ENCODE results near the gene TUBB6.
A peak's percentile ranks its signal among the peaks of the same experiment; 100 is the strongest.

Gene TUBB6

DNA sequence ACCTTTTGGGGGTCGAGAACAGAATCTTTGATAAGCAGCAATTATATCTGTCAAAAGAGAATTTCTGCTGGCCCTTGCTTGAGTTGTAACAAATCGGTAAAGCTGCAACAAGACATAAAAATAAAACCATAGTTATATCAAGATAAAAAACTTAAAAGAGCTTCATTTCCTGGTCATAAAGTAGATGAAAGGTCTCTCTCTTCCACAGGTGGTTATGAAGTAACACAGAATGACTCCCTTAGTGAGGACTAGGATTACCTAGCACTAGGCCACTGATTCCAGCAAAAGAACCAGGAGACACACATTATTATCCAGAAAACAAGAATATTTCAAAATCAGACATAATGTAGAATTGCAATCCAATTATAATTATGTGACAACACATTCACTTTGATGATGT is 63.5 kb downstream of the TUBB6 start:
- Histone ChIP-seq H3K4me1 (ENCODE audit: control insufficient read depth, insufficient read depth, low read length) (peaks cover 16% of the 10 kb centered on the region), H3K36me3 (ENCODE audit: control insufficient read depth in 2 of 2, insufficient read depth in 1 of 2, low read length in 2 of 2) (peaks cover 28 to 34% of the 10 kb centered on the region in 2 experiments), H3K27ac (ENCODE audit: extremely low read depth, low read depth, low read length) (no peak overlapping the region), H3K9me3 (ENCODE audit: control insufficient read depth, insufficient read depth, low read depth, low read length) (no peaks in the 10 kb centered on the region), H3K4me3 (ENCODE audit: low read depth, low read length) (no peak overlapping the region)
- CTCF ChIA-PET, result interaction anchor here (0.6 kb wide), 1 partner anchor 524 kb away, joined by 3 read pairs; no protein-coding TSS in a partner anchor
- POLR2A ChIA-PET, result interaction anchor here (0.6 kb wide), 1 partner anchor 24 kb away, joined by 4 read pairs; no protein-coding TSS in a partner anchor
- no peak for TF ChIP-seq TCF7L2 (IDR thresholded peaks at IDR 0.05; ENCODE audit: borderline replicate concordance, low read depth, low read length)
- peak; percentile 75 for TF ChIP-seq SCRT2 (tag by site-specific recombination; IDR thresholded peaks at IDR 0.05)

GRCh38 chr18:12372406-12372805 is 64.4 kb downstream of the TUBB6 start:
- H3K4me3 ChIP-seq (ENCODE audit: low read depth, low read length), result no peak overlapping the region

DNA sequence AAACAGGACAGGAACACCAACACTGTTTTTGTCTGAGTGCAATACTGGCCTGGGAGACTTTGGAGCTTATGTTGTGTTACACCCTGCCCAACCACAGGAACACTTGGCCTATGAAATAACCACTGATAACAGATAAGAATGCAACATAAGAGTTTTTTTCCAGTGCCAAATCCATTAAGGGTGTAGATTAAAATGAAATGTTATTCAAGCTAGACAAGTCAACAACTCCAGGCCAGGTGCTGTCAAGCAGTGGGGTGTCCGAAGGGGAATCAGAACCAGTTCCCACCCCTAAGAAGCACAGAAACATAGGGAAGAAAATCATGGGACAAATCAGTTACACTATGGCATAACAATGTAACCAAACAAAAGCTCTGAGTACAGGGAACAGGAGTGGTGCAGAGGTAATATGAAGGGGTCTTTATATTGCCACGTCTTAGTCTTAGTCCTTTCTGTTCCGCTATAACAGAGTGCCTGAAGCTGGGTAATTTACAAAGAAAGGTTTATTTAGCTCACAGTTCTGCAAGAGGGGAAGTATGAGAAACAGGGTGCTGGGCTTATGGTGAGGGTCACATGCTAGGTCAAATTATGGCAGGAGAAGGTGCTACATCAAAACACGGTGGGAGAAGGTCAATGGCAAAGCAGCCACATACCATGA is 65.2 kb downstream of the TUBB6 start:
- 0 out of 2 replicates have a peak overlapping the region, but pooled peaks have one; percentile 1 for H3K27ac ChIP-seq (ENCODE audit: extremely low read depth, low read depth, low read length)
- POLR2A ChIA-PET, result interaction anchor here (0.6 to 0.9 kb wide), 2 partner anchors 33 to 34 kb away, joined by 3 to 4 read pairs; partner anchors contain the start of gene PRELID3A

More at GRCh38 chr18:12372406-12372805, 64.4 kb downstream of the TUBB6 start:
- Histone ChIP-seq H3K9me3 (ENCODE audit: control insufficient read depth, insufficient read depth, low read depth, low read length) (no peaks in the 10 kb centered on the region), H3K36me3 (ENCODE audit: control insufficient read depth in 2 of 2, insufficient read depth in 1 of 2, low read length in 2 of 2) (peaks cover 20 to 26% of the 10 kb centered on the region in 2 experiments), H3K4me1 (ENCODE audit: control insufficient read depth, insufficient read depth, low read length) (peaks cover 16% of the 10 kb centered on the region), H3K27ac (ENCODE audit: extremely low read depth, low read depth, low read length) (no peak overlapping the region)
- ChIA-PET CTCF (interaction anchor here (1.4 to 2.0 kb wide), 2 partner anchors 20 to 44 kb away, joined by 3 to 9 read pairs; no protein-coding TSS in a partner anchor), POLR2A (no interaction called here)
- TF ChIP-seq ZSCAN30 (tag by site-specific recombination; IDR thresholded peaks at IDR 0.05), result no peak
- TF ChIP-seq BCL6B (tag by site-specific recombination; IDR thresholded peaks at IDR 0.05), result no peak

More for the DNA sequence above, 65.2 kb downstream of the TUBB6 start:
- H3K36me3 ChIP-seq (ENCODE audit: control insufficient read depth in 2 of 2, insufficient read depth in 1 of 2, low read length in 2 of 2), result peaks cover 17 to 21% of the 10 kb centered on the region in 2 experiments; a peak in 2 of 3 replicates
- CTCF ChIA-PET, result interaction anchor here (0.6 to 2.0 kb wide), 6 partner anchors 19 to 527 kb away, joined by 3 to 9 read pairs (median 3); no protein-coding TSS in a partner anchor
- H3K9me3 ChIP-seq (ENCODE audit: control insufficient read depth, insufficient read depth, low read depth, low read length), result no peaks in the 10 kb centered on the region
- TF ChIP-seq, protein P1, sequence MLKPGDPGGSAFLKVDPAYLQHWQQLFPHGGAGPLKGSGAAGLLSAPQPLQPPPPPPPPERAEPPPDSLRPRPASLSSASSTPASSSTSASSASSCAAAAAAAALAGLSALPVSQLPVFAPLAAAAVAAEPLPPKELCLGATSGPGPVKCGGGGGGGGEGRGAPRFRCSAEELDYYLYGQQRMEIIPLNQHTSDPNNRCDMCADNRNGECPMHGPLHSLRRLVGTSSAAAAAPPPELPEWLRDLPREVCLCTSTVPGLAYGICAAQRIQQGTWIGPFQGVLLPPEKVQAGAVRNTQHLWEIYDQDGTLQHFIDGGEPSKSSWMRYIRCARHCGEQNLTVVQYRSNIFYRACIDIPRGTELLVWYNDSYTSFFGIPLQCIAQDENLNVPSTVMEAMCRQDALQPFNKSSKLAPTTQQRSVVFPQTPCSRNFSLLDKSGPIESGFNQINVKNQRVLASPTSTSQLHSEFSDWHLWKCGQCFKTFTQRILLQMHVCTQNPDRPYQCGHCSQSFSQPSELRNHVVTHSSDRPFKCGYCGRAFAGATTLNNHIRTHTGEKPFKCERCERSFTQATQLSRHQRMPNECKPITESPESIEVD (tag by site-specific recombination; IDR thresholded peaks at IDR 0.05), result peak; percentile 78
- no peak for TF ChIP-seq ZNF292 (tag by site-specific recombination; IDR thresholded peaks at IDR 0.05; ENCODE audit: borderline replicate concordance, low read depth)
- peak; percentile 61 for TF ChIP-seq ZNF449 (tag by site-specific recombination; IDR thresholded peaks at IDR 0.05)
- TF ChIP-seq ZXDB (tag by site-specific recombination; IDR thresholded peaks at IDR 0.05), result peak; percentile 47; the same call in 1 of the 2 replicates
- TF ChIP-seq, protein P2, sequence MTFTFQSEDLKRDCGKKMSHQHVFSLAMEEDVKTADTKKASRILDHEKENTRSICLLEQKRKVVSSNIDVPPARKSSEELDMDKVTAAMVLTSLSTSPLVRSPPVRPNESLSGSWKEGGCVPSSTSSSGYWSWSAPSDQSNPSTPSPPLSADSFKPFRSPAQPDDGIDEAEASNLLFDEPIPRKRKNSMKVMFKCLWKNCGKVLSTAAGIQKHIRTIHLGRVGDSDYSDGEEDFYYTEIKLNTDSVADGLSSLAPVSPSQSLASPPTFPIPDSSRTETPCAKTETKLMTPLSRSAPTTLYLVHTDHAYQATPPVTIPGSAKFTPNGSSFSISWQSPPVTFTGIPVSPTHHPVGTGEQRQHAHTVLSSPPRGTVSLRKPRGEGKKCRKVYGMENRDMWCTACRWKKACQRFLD (tag by site-specific recombination; IDR thresholded peaks at IDR 0.05), result no peak
- H3K4me3 ChIP-seq (ENCODE audit: low read depth, low read length), result no peak overlapping the region
- peaks cover 16% of the 10 kb centered on the region for H3K4me1 ChIP-seq (ENCODE audit: control insufficient read depth, insufficient read depth, low read length)
